Mesodermal cell (in vitro differentiated cells): ENCODE measurements around the gene ANXA5.
"Not testable (repeated sequence)": the region's sequence is repeated elsewhere in the genome, so short reads cannot be mapped to it uniquely, and the experiment has no call there.

Source experiments
- H3K27ac ChIP-seq: 2 replicates; pipeline ENCODE4 v1.7.0; 2013; ENCODE audit warnings: mild to moderate bottlenecking, low read depth, low read length, moderate library complexity; ENCODE audit not compliant: severe bottlenecking
- H3K36me3 ChIP-seq: 2 replicates; pipeline ENCODE4 v1.7.1; 2013; ENCODE audit warnings: mild to moderate bottlenecking, low read length, moderate library complexity; ENCODE audit not compliant: control insufficient read depth, insufficient read depth
- H3K4me1 ChIP-seq: one replicate; pipeline ENCODE4 v1.7.1; 2013; ENCODE audit warnings: mild to moderate bottlenecking, low read length; ENCODE audit not compliant: insufficient read depth, control insufficient read depth, poor library complexity, severe bottlenecking
- H3K4me3 ChIP-seq: 2 replicates; pipeline ENCODE4 v1.7.0; 2013; ENCODE audit warnings: low read length, control low read depth, mild to moderate bottlenecking; ENCODE audit not compliant: insufficient read depth, poor library complexity, severe bottlenecking; ENCODE audit errors: extremely low read depth
- H3K9me3 ChIP-seq: 2 replicates; pipeline ENCODE4 v1.7.1; 2013; ENCODE audit warnings: mild to moderate bottlenecking, low read length, moderate library complexity; ENCODE audit not compliant: control insufficient read depth
- WGBS, 2 experiments: methylation state at CpG; one replicate each; pipeline ENCODE4 v1.1.5; 2013; ENCODE audit warnings: missing lambda C conversion rate in 2 of 2; ENCODE audit not compliant: insufficient coverage in 2 of 2; 5-methylcytosine and 5-hydroxymethylcytosine counted together

Gene ANXA5

GRCh38 chr4:121660175-121660933, 36.4 kb downstream of the ANXA5 start:
- peaks cover 10% of the 10 kb centered on the region for H3K36me3 ChIP-seq
- H3K27ac ChIP-seq, H3K4me3 ChIP-seq, H3K4me1 ChIP-seq, H3K9me3 ChIP-seq: not testable (repeated sequence)
- WGBS, 2 experiments, result 100% methylated on average over 1 to 2 of the region's 10 CpGs

GRCh38 chr4:121658125-121658524, 38.7 kb downstream of the ANXA5 start:
- Histone ChIP-seq H3K4me1 (no peaks in the 10 kb centered on the region), H3K4me3 (no peak overlapping the region), H3K36me3 (no peaks in the 10 kb centered on the region), H3K27ac (no peak overlapping the region), H3K9me3 (no peaks in the 10 kb centered on the region)
- WGBS, 2 experiments, result 80% methylated on average over 1 of the region's 1 CpG; no CpG with 5 or more reads in 1 of the 2 experiments

DNA sequence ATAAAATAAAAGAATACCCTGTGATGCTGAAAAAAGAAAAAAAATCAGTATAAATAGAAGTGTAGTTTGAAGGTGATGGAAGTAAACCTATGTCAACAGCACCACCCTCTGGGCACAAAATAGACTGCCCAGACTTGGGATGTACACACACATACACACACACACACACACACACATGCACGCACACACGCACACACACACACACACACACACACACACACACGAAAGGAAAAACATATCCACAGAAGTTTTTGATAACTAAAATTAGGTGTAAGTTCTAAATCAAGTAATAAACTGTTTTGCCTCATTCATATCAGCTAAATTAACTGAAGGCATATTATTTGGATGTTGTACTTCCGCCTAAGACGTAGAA, 40.5 kb downstream of the ANXA5 start:
- Histone ChIP-seq H3K4me1 (no peaks in the 10 kb centered on the region), H3K9me3 (no peaks in the 10 kb centered on the region), H3K4me3 (no peak overlapping the region), H3K36me3 (no peaks in the 10 kb centered on the region), H3K27ac (no peak overlapping the region)
- no CpG with 5 or more reads among the region's 5 CpGs for WGBS, 2 experiments

DNA sequence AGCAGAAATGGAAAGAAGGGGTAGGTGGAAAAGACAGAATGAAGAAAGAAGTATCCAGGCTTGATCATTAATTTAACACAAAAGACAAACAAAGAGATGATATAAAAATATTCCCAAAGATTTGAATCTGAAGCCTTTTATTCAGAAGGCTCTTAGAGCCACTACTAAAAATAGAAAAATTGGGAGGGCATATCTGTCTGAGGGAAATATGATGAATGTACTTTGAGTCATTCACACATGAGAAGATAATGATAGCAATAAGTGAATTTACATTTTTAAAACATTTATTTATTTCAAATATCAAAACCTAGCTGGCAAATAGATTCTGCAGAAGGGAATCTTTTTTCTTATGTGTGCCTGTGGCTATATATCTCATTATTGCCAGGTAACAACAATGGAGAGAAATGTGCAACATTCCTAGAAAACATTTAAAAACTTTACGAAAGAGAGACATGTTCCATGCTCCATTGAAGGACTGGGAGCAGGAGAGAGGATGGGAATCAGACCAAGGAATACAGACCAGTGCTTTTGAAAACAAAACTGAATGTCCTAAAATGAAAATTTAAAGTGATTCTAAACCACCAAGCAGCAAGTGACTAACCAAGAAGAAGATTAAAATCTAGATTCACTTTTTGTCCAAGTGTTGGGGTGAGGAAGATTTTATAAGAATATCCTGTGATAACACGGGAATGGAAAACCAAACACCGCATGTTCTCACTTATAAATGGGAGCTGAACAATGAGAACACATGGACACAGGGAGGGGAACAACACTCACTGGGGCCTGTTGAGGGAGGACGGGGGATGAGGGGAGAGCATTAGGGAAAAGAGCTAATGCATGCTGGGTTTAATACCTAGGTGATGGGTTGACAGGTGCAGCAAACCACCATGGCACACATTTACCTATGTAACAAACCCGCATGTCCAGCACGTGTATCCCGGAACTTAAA, 41.2 kb downstream of the ANXA5 start:
- Histone ChIP-seq H3K9me3 (no peaks in the 10 kb centered on the region), H3K36me3 (no peaks in the 10 kb centered on the region), H3K27ac (no peak overlapping the region), H3K4me3 (no peak overlapping the region), H3K4me1 (no peaks in the 10 kb centered on the region)
- WGBS, 2 experiments, result 86 to 100% methylated on average over 1 to 2 of the region's 7 CpGs

GRCh38 chr4:121654738-121655137, 42.0 kb downstream of the ANXA5 start:
- H3K27ac ChIP-seq, result no peak overlapping the region
- no peak overlapping the region for H3K4me3 ChIP-seq
- no CpG with 5 or more reads among the region's 3 CpGs for whole genome bisulfite sequencing, 2 experiments
- H3K4me1 ChIP-seq, result no peaks in the 10 kb centered on the region
- H3K36me3 ChIP-seq, result no peaks in the 10 kb centered on the region
- H3K9me3 ChIP-seq, result no peaks in the 10 kb centered on the region

DNA sequence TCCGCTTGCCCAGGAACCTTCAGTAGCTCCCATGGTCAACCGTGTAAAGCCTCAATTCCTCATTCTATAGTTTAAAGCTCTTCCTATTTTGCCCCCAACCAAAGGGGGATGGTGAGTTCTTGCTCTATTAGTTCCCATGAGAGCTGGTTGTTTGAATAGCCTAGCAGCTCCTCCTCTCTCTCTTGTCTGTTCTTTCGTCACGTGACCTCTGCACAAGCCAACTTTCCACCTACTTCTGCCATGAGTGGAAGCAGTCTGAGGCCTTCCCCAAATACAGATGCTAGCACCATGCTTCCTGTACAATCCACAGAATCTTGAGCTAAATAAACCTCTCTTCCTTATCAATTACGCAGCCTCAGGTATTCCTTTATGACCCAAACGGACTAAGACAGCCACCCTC, 42.8 kb downstream of the ANXA5 start:
- Histone ChIP-seq H3K9me3 (no peaks in the 10 kb centered on the region), H3K4me1 (no peaks in the 10 kb centered on the region), H3K36me3 (no peaks in the 10 kb centered on the region), H3K4me3 (no peak overlapping the region), H3K27ac (no peak overlapping the region)
- WGBS, 2 experiments, result 88 to 93% methylated on average over 3 to 6 of the region's 6 CpGs

DNA sequence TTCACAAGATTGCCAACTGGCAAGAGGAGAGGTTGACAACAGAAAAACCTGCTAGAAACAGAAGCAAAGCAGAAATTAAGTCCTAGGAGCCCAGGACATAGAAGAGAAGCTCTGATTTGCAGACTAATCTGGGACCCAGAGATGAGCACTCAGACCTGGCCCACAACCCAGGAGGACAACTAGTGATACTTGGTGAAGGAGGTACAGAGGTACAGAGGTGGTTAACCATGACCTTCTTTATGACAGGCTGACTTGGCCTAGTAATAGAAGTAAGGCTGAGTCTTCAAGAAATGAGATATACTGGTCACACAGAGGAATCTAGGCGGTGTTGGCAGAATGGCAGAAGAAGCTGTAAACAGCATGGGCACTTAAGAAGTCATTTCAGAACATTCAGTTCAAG, 43.6 kb downstream of the ANXA5 start:
- Histone ChIP-seq H3K36me3 (no peaks in the 10 kb centered on the region), H3K4me1 (no peaks in the 10 kb centered on the region), H3K27ac (no peak overlapping the region), H3K9me3 (no peaks in the 10 kb centered on the region), H3K4me3 (no peak overlapping the region)
- 92 to 100% methylated on average over 1 of the region's 1 CpG for WGBS, 2 experiments

DNA sequence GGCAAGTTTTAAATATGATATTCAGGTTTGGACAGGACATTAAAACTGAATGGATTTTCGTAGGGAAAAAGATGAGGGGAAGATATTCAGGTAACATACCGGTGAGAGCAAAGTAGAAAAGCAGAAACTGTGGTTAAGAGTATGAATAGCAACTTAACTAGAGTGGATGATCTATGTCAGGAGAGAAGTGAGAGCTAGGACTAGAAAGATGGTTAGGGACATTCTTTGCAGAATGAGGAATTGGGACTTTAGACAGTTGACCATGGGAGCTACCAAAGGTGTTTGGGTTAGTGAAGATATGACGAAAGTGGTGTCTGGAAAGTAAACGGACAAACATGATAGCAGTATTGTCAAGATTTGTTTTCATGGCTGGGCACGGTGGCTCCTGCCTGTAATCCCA, 45.2 kb downstream of the ANXA5 start:
- Histone ChIP-seq H3K9me3 (no peaks in the 10 kb centered on the region), H3K36me3 (no peaks in the 10 kb centered on the region), H3K4me3 (no peak overlapping the region), H3K27ac (no peak overlapping the region), H3K4me1 (no peaks in the 10 kb centered on the region)
- WGBS, 2 experiments, result 70 to 78% methylated on average over 5 of the region's 5 CpGs

- Histone ChIP-seq H3K4me1 (no peaks in the 10 kb centered on the region), H3K9me3 (no peaks in the 10 kb centered on the region), H3K4me3 (no peak overlapping the region), H3K27ac (no peak overlapping the region), H3K36me3 (no peaks in the 10 kb centered on the region)
- WGBS, 2 experiments, result no CpG with 5 or more reads among the region's 2 CpGs
These were observed 46.0 kb downstream of the ANXA5 start for GRCh38 chr4:121650741-121651140.

GRCh38 chr4:121648516-121648915, 48.3 kb downstream of the ANXA5 start:
- no peak overlapping the region for H3K27ac ChIP-seq
- 29% methylated on average over 2 of the region's 3 CpGs; no CpG with 5 or more reads in 1 of the 2 experiments for WGBS, 2 experiments
- no peaks in the 10 kb centered on the region for H3K4me1 ChIP-seq
- no peak overlapping the region for H3K4me3 ChIP-seq
- no peaks in the 10 kb centered on the region for H3K9me3 ChIP-seq
- no peaks in the 10 kb centered on the region for H3K36me3 ChIP-seq
